Subcutaneous adipose tissue (tissue), 4 donors: Measurements from ENCODE around the gene SMG6. TPM values are rescaled to one million over a fixed set of nuclear protein-coding genes. Genes with fewer than 3 reads are reported as not detected.

ENCODE experiments used
- total RNA-seq, 4 donors: library from RNA; depleted of rRNA; stranded (reverse); fragments of >200 nt; gene quantifications; one replicate each; pipeline ENCODE4 v1.1.0, GENCODE V29; 2016
- TF ChIP-seq, protein P1 (sequence below): fragments of 450-650 bp; IDR thresholded peaks from one replicate; pipeline ENCODE4 v1.5.1; 2016; ENCODE audit warnings: low read depth, mild to moderate bottlenecking, control low read depth, antibody characterized with exemption, moderate library complexity

Gene SMG6
- total RNA-seq, 4 donors from 2014 or later, result 14.5 to 50.7 (median 19.4) TPM

- TF ChIP-seq, protein P1, sequence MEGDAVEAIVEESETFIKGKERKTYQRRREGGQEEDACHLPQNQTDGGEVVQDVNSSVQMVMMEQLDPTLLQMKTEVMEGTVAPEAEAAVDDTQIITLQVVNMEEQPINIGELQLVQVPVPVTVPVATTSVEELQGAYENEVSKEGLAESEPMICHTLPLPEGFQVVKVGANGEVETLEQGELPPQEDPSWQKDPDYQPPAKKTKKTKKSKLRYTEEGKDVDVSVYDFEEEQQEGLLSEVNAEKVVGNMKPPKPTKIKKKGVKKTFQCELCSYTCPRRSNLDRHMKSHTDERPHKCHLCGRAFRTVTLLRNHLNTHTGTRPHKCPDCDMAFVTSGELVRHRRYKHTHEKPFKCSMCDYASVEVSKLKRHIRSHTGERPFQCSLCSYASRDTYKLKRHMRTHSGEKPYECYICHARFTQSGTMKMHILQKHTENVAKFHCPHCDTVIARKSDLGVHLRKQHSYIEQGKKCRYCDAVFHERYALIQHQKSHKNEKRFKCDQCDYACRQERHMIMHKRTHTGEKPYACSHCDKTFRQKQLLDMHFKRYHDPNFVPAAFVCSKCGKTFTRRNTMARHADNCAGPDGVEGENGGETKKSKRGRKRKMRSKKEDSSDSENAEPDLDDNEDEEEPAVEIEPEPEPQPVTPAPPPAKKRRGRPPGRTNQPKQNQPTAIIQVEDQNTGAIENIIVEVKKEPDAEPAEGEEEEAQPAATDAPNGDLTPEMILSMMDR, result no peak
Measured at GRCh38 chr17:2041561-2042389, 261.8 kb downstream of the SMG6 start, which contains the start of gene OVCA2. Gene OVCA2 (plus strand): TSS chr17:2042022. CDS start chr17:2042048, 26 bp downstream.

- TF ChIP-seq, protein P1, result no peak
Measured at GRCh38 chr17:2040942-2041560, 262.5 kb downstream of the SMG6 start.

- TF ChIP-seq, protein P1, result no peak
Measured at GRCh38 chr17:2040219-2040827, 263.3 kb downstream of the SMG6 start.

DNA sequence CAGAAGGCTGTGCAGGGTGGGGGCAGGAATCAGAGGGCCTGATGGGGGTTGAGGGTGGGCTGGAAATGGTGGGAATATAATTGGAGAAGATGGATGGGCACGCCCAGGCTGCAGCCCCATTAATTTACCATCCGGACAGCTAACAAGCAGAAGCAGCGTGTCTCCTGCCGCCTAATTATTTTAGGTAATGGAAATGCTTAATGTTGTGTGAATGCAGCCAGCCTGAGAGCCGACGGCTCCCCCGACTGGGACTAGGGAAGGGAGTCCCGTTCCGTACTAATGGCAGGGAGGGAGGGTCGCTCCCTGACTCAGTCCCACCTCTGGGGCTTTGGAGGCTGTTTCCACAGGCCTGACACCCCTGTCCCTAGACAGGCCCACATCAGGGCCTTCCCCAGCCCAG, 266.4 kb downstream of the SMG6 start:
- TF ChIP-seq, protein P1, result no peak

- TF ChIP-seq, protein P1, result no peak
Measured at GRCh38 chr17:2035541-2036488, 267.8 kb downstream of the SMG6 start.

DNA sequence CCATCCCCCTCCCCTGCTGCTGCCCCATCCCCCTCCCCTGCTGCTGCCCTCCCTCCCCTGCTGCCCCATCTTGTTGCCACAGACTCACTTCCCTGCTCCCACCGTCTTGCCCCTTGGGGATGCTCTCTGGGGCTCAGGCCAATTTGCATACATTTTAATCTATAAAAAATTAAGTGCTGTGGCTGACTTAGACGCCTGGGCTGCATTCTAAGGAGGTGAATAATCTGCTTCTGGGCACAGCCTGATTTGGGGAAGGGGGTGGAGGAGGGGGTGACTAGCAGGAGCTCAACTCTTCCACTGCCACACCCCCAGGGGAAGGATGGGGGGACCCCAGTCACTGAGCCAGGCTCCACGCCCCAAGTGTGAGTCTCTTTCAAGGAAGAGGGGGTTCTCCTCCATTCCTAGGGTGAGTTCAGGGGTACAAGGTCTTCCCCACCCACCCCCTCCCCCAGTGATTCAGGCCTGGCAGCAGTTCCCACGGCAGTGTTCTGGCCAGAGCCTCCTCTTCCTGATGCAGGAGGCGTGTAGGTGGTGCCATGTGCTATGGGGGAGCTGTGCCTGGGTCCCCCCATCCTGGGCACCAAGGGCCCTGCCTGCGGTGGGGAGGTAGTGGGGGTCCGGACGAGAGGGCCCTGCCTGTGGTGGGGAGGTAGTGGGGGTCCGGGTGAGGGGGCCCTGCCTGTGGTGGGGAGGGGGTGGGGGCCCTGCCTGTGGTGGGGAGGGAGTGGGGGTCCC, 268.6 kb downstream of the SMG6 start:
- TF ChIP-seq, protein P1, result no peak
